Activated naive CD4-positive, alpha-beta T cell treated with Interleukin-2 at 50 U/mL for 16 hours (primary cell): ENCODE measurements around the gene SLC9A9.

Experiments used
- DNase-seq: peaks from one replicate; pipeline ENCODE4 v3.0.0-alpha.2; 2020

Gene SLC9A9

GRCh38 chr3:143266927-143267326, 581.3 kb downstream of the SLC9A9 start:
- DNase-seq = no peak

- DNase-seq = no peak
Measured at GRCh38 chr3:143266511-143266910, 581.8 kb downstream of the SLC9A9 start.

- no peak for DNase-seq
Measured at GRCh38 chr3:143265501-143266070, 582.7 kb downstream of the SLC9A9 start.

- no peak for DNase-seq
Measured at GRCh38 chr3:143263852-143264513, 584.3 kb downstream of the SLC9A9 start.

GRCh38 chr3:143261848-143262247, 586.4 kb downstream of the SLC9A9 start:
- DNase-seq = no peak

- no peak for DNase-seq
Measured at GRCh38 chr3:143258692-143259091, 589.6 kb downstream of the SLC9A9 start.

- DNase-seq = no peak
Measured at GRCh38 chr3:143256416-143256815, 591.9 kb downstream of the SLC9A9 start.

GRCh38 chr3:143255739-143256138, 592.5 kb downstream of the SLC9A9 start:
- DNase-seq = no peak

GRCh38 chr3:143252931-143253330, 595.3 kb downstream of the SLC9A9 start:
- no peak for DNase-seq

- DNase-seq = no peak
Measured at GRCh38 chr3:143249014-143249413, 599.3 kb downstream of the SLC9A9 start.

GRCh38 chr3:143247073-143247472, 601.2 kb downstream of the SLC9A9 start:
- no peak for DNase-seq

- DNase-seq = no peak
Measured at GRCh38 chr3:143245692-143246091, 602.6 kb downstream of the SLC9A9 start.

GRCh38 chr3:143244516-143245063, 603.7 kb downstream of the SLC9A9 start:
- DNase-seq = no peak

GRCh38 chr3:143243686-143244085, 604.6 kb downstream of the SLC9A9 start:
- DNase-seq = no peak

GRCh38 chr3:143242691-143243090, 605.6 kb downstream of the SLC9A9 start:
- DNase-seq = no peak

GRCh38 chr3:143242101-143242500, 606.2 kb downstream of the SLC9A9 start:
- no peak for DNase-seq

- no peak for DNase-seq
Measured at GRCh38 chr3:143241481-143241951, 606.8 kb downstream of the SLC9A9 start.

- DNase-seq = no peak
Measured at GRCh38 chr3:143240886-143241285, 607.4 kb downstream of the SLC9A9 start.

GRCh38 chr3:143239031-143239430, 609.2 kb downstream of the SLC9A9 start:
- no peak for DNase-seq

GRCh38 chr3:143237077-143237627, 611.1 kb downstream of the SLC9A9 start:
- no peak for DNase-seq

GRCh38 chr3:143236226-143236964, 611.9 kb downstream of the SLC9A9 start:
- no peak for DNase-seq

- no peak for DNase-seq
Measured at GRCh38 chr3:143235614-143236204, 612.6 kb downstream of the SLC9A9 start.

- no peak for DNase-seq
Measured at GRCh38 chr3:143234526-143234925, 613.7 kb downstream of the SLC9A9 start.
